Urinary bladder (tissue), 4 donors: ENCODE data around the gene BTD. TPM values are rescaled to one million over a fixed set of nuclear protein-coding genes. Genes with fewer than 3 reads are reported as not detected.

Experiments
- DNase-seq: peaks from one replicate; pipeline ENCODE4 v3.0.0-alpha.2; 2015; ENCODE audit errors: extremely low spot score
- H3K27ac ChIP-seq: one replicate; pipeline ENCODE4 v1.5.1; 2013; ENCODE audit warnings: low read depth, mild to moderate bottlenecking, moderate library complexity
- H3K36me3 ChIP-seq: one replicate; pipeline ENCODE4 v1.6.1; 2013; ENCODE audit warnings: mild to moderate bottlenecking, moderate library complexity; ENCODE audit not compliant: insufficient read depth
- H3K4me1 ChIP-seq: one replicate; pipeline ENCODE4 v1.6.1; 2013; ENCODE audit warnings: mild to moderate bottlenecking, moderate library complexity; ENCODE audit not compliant: insufficient read depth
- H3K4me3 ChIP-seq: one replicate; pipeline ENCODE4 v1.5.1; 2013; ENCODE audit warnings: low read depth, low read length
- WGBS: extraction: QIAGEN DNeasy Blood & Tissue Kit; methylation state at CpG from one replicate; pipeline ENCODE4 v1.1.7; 2013; 5-methylcytosine and 5-hydroxymethylcytosine counted together
- polyA plus RNA-seq: library from polyadenylated mRNA; stranded (reverse); fragments of 200-250 nt; gene quantifications from one replicate; pipeline ENCODE4 v1.2.3, GENCODE V29; 2013
- total RNA-seq: library from RNA; depleted of rRNA; stranded (reverse); fragments of >200 nt; gene quantifications from one replicate; pipeline ENCODE4 v1.2.3, GENCODE V29; 2014
- donor health status: healthy with polysubstance abuse.
- donor health status: healthy.

Gene BTD
- total and polyA plus RNA-seq, 2 donors = 21.4 to 24.6 TPM

- DNase-seq = peak; percentile 66
- H3K36me3 ChIP-seq = no peaks in the 10 kb centered on the region
- no peak overlapping the region for H3K4me3 ChIP-seq
- H3K27ac ChIP-seq = peak overlapping the region; percentile 41
- 30% methylated on average over 13 of the region's 13 CpGs for WGBS
- no peaks in the 10 kb centered on the region for H3K4me1 ChIP-seq
These were observed 33.6 kb downstream of the BTD start for GRCh38 chr3:15635121-15635661.

GRCh38 chr3:15636028-15636709, 34.6 kb downstream of the BTD start:
- 71% methylated on average over 14 of the region's 14 CpGs for whole genome bisulfite sequencing
- H3K4me1 ChIP-seq = no peaks in the 10 kb centered on the region
- no peak overlapping the region for H3K27ac ChIP-seq
- no peak overlapping the region for H3K4me3 ChIP-seq
- H3K36me3 ChIP-seq = no peaks in the 10 kb centered on the region
- DNase-seq = no peak

GRCh38 chr3:15637131-15637951, 35.8 kb downstream of the BTD start:
- Histone ChIP-seq H3K36me3 (no peaks in the 10 kb centered on the region), H3K4me1 (no peaks in the 10 kb centered on the region), H3K27ac (no peak overlapping the region), H3K4me3 (no peak overlapping the region)
- 74% methylated on average over 7 of the region's 7 CpGs for WGBS
- no peak for DNase-seq

GRCh38 chr3:15638193-15638890, 36.8 kb downstream of the BTD start:
- no peaks in the 10 kb centered on the region for H3K4me1 ChIP-seq
- WGBS = 72% methylated on average over 6 of the region's 6 CpGs
- H3K4me3 ChIP-seq = no peak overlapping the region
- no peak overlapping the region for H3K27ac ChIP-seq
- no peak for DNase-seq
- H3K36me3 ChIP-seq = no peaks in the 10 kb centered on the region

GRCh38 chr3:15638891-15639262, 37.3 kb downstream of the BTD start:
- WGBS = 96% methylated on average over 1 of the region's 1 CpG
- no peak overlapping the region for H3K27ac ChIP-seq
- H3K4me1 ChIP-seq = no peaks in the 10 kb centered on the region
- H3K36me3 ChIP-seq = no peaks in the 10 kb centered on the region
- H3K4me3 ChIP-seq = no peak overlapping the region
- DNase-seq = no peak

GRCh38 chr3:15645246-15645645, 43.7 kb downstream of the BTD start:
- DNase-seq = no peak
- Histone ChIP-seq H3K4me1 (no peaks in the 10 kb centered on the region), H3K36me3 (no peaks in the 10 kb centered on the region), H3K4me3 (no peak overlapping the region), H3K27ac (no peak overlapping the region)
- 92% methylated on average over 6 of the region's 6 CpGs for WGBS

GRCh38 chr3:15645740-15646501, 44.4 kb downstream of the BTD start:
- H3K4me3 ChIP-seq = no peak overlapping the region
- 56% methylated on average over 18 of the region's 18 CpGs for WGBS
- no peak for DNase-seq
- no peaks in the 10 kb centered on the region for H3K4me1 ChIP-seq
- no peaks in the 10 kb centered on the region for H3K36me3 ChIP-seq
- H3K27ac ChIP-seq = no peak overlapping the region

- Histone ChIP-seq H3K36me3 (no peaks in the 10 kb centered on the region), H3K27ac (no peak overlapping the region), H3K4me3 (no peak overlapping the region), H3K4me1 (no peaks in the 10 kb centered on the region)
- DNase-seq = no peak
- WGBS = 43% methylated on average over 13 of the region's 13 CpGs
These were observed 45.4 kb downstream of the BTD start for GRCh38 chr3:15646851-15647511.

- no peaks in the 10 kb centered on the region for H3K4me1 ChIP-seq
- H3K4me3 ChIP-seq = no peak overlapping the region
- H3K27ac ChIP-seq = no peak overlapping the region
- 68% methylated on average over 4 of the region's 4 CpGs for whole genome bisulfite sequencing
- no peak for DNase-seq
- H3K36me3 ChIP-seq = no peaks in the 10 kb centered on the region
These were observed 46.1 kb downstream of the BTD start for GRCh38 chr3:15647611-15648167.

GRCh38 chr3:15649341-15649740, 47.8 kb downstream of the BTD start:
- no peaks in the 10 kb centered on the region for H3K4me1 ChIP-seq
- WGBS = 98% methylated on average over 3 of the region's 3 CpGs

GRCh38 chr3:15649858-15650257, 48.3 kb downstream of the BTD start:
- Histone ChIP-seq H3K27ac (no peak overlapping the region), H3K4me3 (no peak overlapping the region), H3K4me1 (no peaks in the 10 kb centered on the region), H3K36me3 (no peaks in the 10 kb centered on the region)
- 91% methylated on average over 5 of the region's 5 CpGs for WGBS
- no peak for DNase-seq

More at GRCh38 chr3:15649341-15649740, 47.8 kb downstream of the BTD start:
- no peak overlapping the region for H3K4me3 ChIP-seq
- no peaks in the 10 kb centered on the region for H3K36me3 ChIP-seq
- DNase-seq = no peak
- no peak overlapping the region for H3K27ac ChIP-seq

GRCh38 chr3:15651396-15651795, 49.9 kb downstream of the BTD start:
- no peak for DNase-seq
- H3K27ac ChIP-seq = no peak overlapping the region
- no peaks in the 10 kb centered on the region for H3K36me3 ChIP-seq
- no peak overlapping the region for H3K4me3 ChIP-seq
- 68% methylated on average over 8 of the region's 8 CpGs for WGBS
- H3K4me1 ChIP-seq = no peaks in the 10 kb centered on the region
